Measurements from ENCODE around the gene KCNMB4.

Gene KCNMB4

DNA sequence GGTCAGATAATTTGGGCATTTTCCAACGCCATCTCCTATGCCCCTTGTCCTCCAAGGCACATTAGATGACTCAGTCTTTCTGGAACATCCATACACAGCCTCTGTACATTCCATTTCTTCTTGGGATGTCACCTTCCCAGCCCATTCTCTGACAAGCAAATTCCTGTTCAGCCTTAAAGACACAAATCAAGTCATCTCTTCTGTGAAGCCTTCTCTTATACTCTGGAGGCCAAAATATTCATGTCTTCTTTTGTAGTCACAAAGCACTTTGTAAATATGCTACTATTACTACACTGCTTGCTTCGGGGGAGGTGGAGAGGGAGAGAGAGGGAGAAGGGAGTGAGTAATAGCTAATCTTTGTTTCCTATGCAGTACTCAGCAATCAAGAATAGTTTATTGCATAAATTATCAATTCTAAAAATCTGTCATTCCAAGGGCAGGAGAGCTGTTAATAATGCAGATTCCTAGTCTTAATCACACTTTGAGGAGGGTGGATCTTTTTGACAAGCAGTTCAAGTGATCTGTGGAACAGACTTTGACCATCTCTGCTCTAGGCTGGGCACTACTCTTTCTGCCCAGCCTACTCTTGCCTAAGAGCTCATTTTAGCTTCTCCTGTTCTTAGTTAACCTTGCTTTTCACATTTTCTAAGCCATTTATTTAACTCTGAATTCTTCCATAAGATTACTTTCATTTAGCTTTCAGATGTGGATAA lies 27.9 kb downstream of the KCNMB4 start:
- no peak overlapping the region for H3K27ac ChIP-seq (replicated peaks)
- no peaks in the 10 kb centered on the region for H3K27me3 ChIP-seq (ENCODE audit: insufficient read depth, poor library complexity, severe bottlenecking)
- no peak for DNase-seq (ENCODE audit: low read depth in 1 of 2, low spot score in 1 of 2)
- TF ChIP-seq GABPA (IDR thresholded peaks at IDR 0.05; ENCODE audit: low read depth) (no peak), REST (IDR thresholded peaks at IDR 0.05; ENCODE audit: insufficient replicate concordance, low read depth) (no peak), POLR2AphosphoS5 (IDR thresholded peaks at IDR 0.05; ENCODE audit: low read depth) (no peak), SPI1 (IDR thresholded peaks at IDR 0.05; ENCODE audit: borderline replicate concordance, low read depth) (no peak)
- TF ChIP-seq, protein P1, sequence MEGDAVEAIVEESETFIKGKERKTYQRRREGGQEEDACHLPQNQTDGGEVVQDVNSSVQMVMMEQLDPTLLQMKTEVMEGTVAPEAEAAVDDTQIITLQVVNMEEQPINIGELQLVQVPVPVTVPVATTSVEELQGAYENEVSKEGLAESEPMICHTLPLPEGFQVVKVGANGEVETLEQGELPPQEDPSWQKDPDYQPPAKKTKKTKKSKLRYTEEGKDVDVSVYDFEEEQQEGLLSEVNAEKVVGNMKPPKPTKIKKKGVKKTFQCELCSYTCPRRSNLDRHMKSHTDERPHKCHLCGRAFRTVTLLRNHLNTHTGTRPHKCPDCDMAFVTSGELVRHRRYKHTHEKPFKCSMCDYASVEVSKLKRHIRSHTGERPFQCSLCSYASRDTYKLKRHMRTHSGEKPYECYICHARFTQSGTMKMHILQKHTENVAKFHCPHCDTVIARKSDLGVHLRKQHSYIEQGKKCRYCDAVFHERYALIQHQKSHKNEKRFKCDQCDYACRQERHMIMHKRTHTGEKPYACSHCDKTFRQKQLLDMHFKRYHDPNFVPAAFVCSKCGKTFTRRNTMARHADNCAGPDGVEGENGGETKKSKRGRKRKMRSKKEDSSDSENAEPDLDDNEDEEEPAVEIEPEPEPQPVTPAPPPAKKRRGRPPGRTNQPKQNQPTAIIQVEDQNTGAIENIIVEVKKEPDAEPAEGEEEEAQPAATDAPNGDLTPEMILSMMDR (IDR thresholded peaks at IDR 0.05; ENCODE audit: insufficient read depth, low read length), result no peak
- no peak overlapping the region for H3K4me3 ChIP-seq (replicated peaks; ENCODE audit: insufficient read depth, low read length)

DNA sequence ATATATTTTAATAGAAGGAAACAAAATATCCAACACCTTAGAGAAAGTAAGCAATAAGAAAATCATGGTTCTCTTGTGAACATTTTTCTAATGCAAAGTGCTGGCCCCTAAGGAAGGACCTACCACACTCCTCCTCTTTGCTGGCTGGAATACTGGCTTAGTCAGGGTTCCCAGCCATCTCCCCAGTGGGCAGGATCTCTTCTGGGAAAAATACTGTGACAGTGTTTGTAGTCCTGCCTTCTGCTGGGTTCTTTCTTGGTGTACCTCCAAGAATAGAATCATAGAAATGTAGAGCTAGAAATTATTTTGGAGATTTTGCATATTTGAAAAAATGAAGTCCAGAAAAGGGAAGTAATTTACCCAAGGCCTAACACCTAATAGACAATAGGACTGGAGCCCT lies 31.9 kb downstream of the KCNMB4 start:
- no peak for DNase-seq (ENCODE audit: low read depth in 1 of 2, low spot score in 1 of 2)
- Histone ChIP-seq H3K27ac (replicated peaks) (no peak overlapping the region), H3K4me3 (replicated peaks; ENCODE audit: insufficient read depth, low read length) (no peak overlapping the region), H3K27me3 (ENCODE audit: insufficient read depth, poor library complexity, severe bottlenecking) (no peaks in the 10 kb centered on the region)
- TF ChIP-seq, protein P1 (IDR thresholded peaks at IDR 0.05; ENCODE audit: insufficient read depth, low read length), result no peak
- TF ChIP-seq GABPA (IDR thresholded peaks at IDR 0.05; ENCODE audit: low read depth), result no peak
- no peak for TF ChIP-seq REST (IDR thresholded peaks at IDR 0.05; ENCODE audit: insufficient replicate concordance, low read depth)
- no peak for TF ChIP-seq SPI1 (IDR thresholded peaks at IDR 0.05; ENCODE audit: borderline replicate concordance, low read depth)

GRCh38 chr12:70398862-70399261 lies 32.8 kb downstream of the KCNMB4 start:
- Histone ChIP-seq H3K27me3 (ENCODE audit: insufficient read depth, poor library complexity, severe bottlenecking) (no peaks in the 10 kb centered on the region), H3K4me3 (replicated peaks; ENCODE audit: insufficient read depth, low read length) (no peak overlapping the region), H3K27ac (replicated peaks) (no peak overlapping the region)
- TF ChIP-seq GABPA (IDR thresholded peaks at IDR 0.05; ENCODE audit: low read depth) (no peak), SPI1 (IDR thresholded peaks at IDR 0.05; ENCODE audit: borderline replicate concordance, low read depth) (no peak), POLR2AphosphoS5 (IDR thresholded peaks at IDR 0.05; ENCODE audit: low read depth) (no peak), REST (IDR thresholded peaks at IDR 0.05; ENCODE audit: insufficient replicate concordance, low read depth) (no peak)
- TF ChIP-seq, protein P1 (IDR thresholded peaks at IDR 0.05; ENCODE audit: insufficient read depth, low read length), result no peak
- DNase-seq (ENCODE audit: low read depth in 1 of 2, low spot score in 1 of 2), result no peak

Measured in HL-60 (cell line).